ENCODE data around the gene OR13C8. TPM values are rescaled to one million over a fixed set of nuclear protein-coding genes. Genes with fewer than 3 reads are reported as not detected.

OR13C8 gene
- polyA plus RNA-seq, 1 of the 3 experiments (the other 2 are of a cell fraction) = not detected

DNA sequence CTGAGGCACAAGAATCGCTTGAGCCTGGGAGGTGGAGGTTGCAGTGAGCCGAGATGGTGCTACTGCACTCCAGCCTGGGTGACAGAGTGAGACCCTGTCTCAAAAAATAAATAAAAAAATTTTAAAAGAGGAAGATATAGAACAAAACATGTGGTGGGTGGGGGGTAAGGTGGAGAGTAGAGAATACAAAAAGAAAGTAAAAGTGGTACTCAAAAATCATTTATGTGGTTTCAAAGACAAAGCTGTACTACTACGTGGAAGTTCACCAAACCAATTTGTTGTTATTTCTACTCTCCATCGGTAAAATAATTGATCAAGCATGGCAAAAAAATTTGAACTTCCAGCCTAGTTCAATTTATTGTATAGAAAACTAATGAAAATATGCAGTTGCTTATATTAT, 24.3 kb upstream of the OR13C8 start:
- ChIA-PET CTCF (no interaction called here), POLR2A (no interaction called here)
- no peak for DNase-seq
- H4K20me1 ChIP-seq (ENCODE audit: insufficient read depth) = no peaks in the 10 kb centered on the region
- no peak overlapping the region for H3K27ac ChIP-seq (ENCODE audit: low read depth in 2 of 2, low read length in 1 of 2)
- H3K79me2 ChIP-seq (ENCODE audit: insufficient read depth) = no peaks in the 10 kb centered on the region
- H3K36me3 ChIP-seq (replicated peaks in 1 of 2; ENCODE audit: control insufficient read depth in 1 of 2, insufficient read depth in 2 of 2, low read length in 1 of 2) = no peaks in the 10 kb centered on the region
- H2AFZ ChIP-seq (ENCODE audit: low read depth) = peak overlapping the region; percentile 44; the same call in 1 of the 2 replicates
- H3K27me3 ChIP-seq (ENCODE audit: insufficient read depth) = no peaks in the 10 kb centered on the region
- 9% methylated on average over 4 of the region's 4 CpGs for WGBS (ENCODE audit: low lambda C conversion rate)
- H3K9me2 ChIP-seq = no peaks in the 10 kb centered on the region; the same call in 1 of the 2 replicates
- TF ChIP-seq, protein P1, sequence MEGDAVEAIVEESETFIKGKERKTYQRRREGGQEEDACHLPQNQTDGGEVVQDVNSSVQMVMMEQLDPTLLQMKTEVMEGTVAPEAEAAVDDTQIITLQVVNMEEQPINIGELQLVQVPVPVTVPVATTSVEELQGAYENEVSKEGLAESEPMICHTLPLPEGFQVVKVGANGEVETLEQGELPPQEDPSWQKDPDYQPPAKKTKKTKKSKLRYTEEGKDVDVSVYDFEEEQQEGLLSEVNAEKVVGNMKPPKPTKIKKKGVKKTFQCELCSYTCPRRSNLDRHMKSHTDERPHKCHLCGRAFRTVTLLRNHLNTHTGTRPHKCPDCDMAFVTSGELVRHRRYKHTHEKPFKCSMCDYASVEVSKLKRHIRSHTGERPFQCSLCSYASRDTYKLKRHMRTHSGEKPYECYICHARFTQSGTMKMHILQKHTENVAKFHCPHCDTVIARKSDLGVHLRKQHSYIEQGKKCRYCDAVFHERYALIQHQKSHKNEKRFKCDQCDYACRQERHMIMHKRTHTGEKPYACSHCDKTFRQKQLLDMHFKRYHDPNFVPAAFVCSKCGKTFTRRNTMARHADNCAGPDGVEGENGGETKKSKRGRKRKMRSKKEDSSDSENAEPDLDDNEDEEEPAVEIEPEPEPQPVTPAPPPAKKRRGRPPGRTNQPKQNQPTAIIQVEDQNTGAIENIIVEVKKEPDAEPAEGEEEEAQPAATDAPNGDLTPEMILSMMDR (IDR thresholded peaks at IDR 0.05) = no peak
- TF ChIP-seq TCF12 (IDR thresholded peaks at IDR 0.05) = no peak
- TF ChIP-seq JUND (IDR thresholded peaks at IDR 0.05) = no peak
- H3K4me2 ChIP-seq = no peak overlapping the region
- no peaks in the 10 kb centered on the region for H3K4me1 ChIP-seq (ENCODE audit: control insufficient read depth in 1 of 2, insufficient read depth in 2 of 2, low read depth in 1 of 2, low read length in 1 of 2)
- H3K9me3 ChIP-seq = no peaks in the 10 kb centered on the region
- H3K4me3 ChIP-seq (ENCODE audit: low read depth in 2 of 2, low read length in 1 of 2) = no peak overlapping the region
- H3K9ac ChIP-seq = no peak overlapping the region
- H3F3A ChIP-seq (replicated peaks; ENCODE audit: insufficient read depth) = no peaks in the 10 kb centered on the region

DNA sequence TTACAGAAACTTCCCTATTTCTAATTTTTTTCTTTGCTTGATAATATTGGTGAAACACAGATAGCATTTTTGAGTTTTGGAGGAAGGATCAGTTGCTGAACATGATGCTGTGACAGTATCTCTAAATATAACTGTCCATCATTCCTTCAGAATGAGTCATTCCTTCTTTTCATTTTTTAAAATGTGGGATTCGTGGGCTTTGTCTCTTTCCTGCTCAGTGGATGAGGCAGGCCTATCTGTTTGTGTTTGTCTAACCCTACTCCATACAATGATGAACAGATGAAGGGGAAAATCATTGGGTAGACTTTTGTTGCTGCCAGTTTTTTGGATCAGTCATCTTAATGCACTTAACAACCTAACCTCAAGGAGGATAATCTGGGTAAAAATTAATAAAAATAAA, 15.7 kb upstream of the OR13C8 start:
- Histone ChIP-seq H3K27ac (ENCODE audit: low read depth in 2 of 2, low read length in 1 of 2) (no peak overlapping the region), H3K4me1 (ENCODE audit: control insufficient read depth in 1 of 2, insufficient read depth in 2 of 2, low read depth in 1 of 2, low read length in 1 of 2) (no peaks in the 10 kb centered on the region), H3K9ac (no peak overlapping the region), H4K20me1 (ENCODE audit: insufficient read depth) (no peaks in the 10 kb centered on the region), H2AFZ (ENCODE audit: low read depth) (peak overlapping the region; percentile 54; the same call in 1 of the 2 replicates), H3K9me3 (no peaks in the 10 kb centered on the region), H3K4me2 (no peak overlapping the region), H3K79me2 (ENCODE audit: insufficient read depth) (no peaks in the 10 kb centered on the region), H3F3A (replicated peaks; ENCODE audit: insufficient read depth) (no peaks in the 10 kb centered on the region), H3K4me3 (ENCODE audit: low read depth in 2 of 2, low read length in 1 of 2) (no peak overlapping the region), H3K9me2 (no peaks in the 10 kb centered on the region; the same call in 1 of the 2 replicates), H3K27me3 (ENCODE audit: insufficient read depth) (no peaks in the 10 kb centered on the region), H3K36me3 (replicated peaks in 1 of 2; ENCODE audit: control insufficient read depth in 1 of 2, insufficient read depth in 2 of 2, low read length in 1 of 2) (no peaks in the 10 kb centered on the region)
- TF ChIP-seq RAD21 (IDR thresholded peaks at IDR 0.05; ENCODE audit: low read length) (no peak), CHD2 (IDR thresholded peaks at IDR 0.05; ENCODE audit: low read length, partially characterized antibody) (no peak), EZH2phosphoT487 (IDR thresholded peaks at IDR 0.05; ENCODE audit: borderline replicate concordance, low read depth) (no peak), ELF1 (IDR thresholded peaks at IDR 0.05) (no peak), RFX5 (IDR thresholded peaks at IDR 0.05; ENCODE audit: low read length) (no peak), FOXJ3 (CRISPR knock-in tag; IDR thresholded peaks at IDR 0.05) (no peak), SIN3A (IDR thresholded peaks at IDR 0.05; ENCODE audit: borderline replicate concordance, low read depth, low read length) (no peak), TCF12 (IDR thresholded peaks at IDR 0.05) (no peak), TAF1 (IDR thresholded peaks at IDR 0.05; ENCODE audit: borderline replicate concordance, low read depth, low read length) (no peak)
- TF ChIP-seq, protein P2, sequence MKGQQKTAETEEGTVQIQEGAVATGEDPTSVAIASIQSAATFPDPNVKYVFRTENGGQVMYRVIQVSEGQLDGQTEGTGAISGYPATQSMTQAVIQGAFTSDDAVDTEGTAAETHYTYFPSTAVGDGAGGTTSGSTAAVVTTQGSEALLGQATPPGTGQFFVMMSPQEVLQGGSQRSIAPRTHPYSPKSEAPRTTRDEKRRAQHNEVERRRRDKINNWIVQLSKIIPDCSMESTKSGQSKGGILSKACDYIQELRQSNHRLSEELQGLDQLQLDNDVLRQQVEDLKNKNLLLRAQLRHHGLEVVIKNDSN (IDR thresholded peaks at IDR 0.05; ENCODE audit: borderline replicate concordance, low read depth) = no peak
- TF ChIP-seq, protein P1 (IDR thresholded peaks at IDR 0.05) = no peak
- TF ChIP-seq, protein P3, sequence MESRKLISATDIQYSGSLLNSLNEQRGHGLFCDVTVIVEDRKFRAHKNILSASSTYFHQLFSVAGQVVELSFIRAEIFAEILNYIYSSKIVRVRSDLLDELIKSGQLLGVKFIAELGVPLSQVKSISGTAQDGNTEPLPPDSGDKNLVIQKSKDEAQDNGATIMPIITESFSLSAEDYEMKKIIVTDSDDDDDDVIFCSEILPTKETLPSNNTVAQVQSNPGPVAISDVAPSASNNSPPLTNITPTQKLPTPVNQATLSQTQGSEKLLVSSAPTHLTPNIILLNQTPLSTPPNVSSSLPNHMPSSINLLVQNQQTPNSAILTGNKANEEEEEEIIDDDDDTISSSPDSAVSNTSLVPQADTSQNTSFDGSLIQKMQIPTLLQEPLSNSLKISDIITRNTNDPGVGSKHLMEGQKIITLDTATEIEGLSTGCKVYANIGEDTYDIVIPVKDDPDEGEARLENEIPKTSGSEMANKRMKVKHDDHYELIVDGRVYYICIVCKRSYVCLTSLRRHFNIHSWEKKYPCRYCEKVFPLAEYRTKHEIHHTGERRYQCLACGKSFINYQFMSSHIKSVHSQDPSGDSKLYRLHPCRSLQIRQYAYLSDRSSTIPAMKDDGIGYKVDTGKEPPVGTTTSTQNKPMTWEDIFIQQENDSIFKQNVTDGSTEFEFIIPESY (IDR thresholded peaks at IDR 0.05; ENCODE audit: borderline replicate concordance, low read depth) = no peak
- TF ChIP-seq, protein P4, sequence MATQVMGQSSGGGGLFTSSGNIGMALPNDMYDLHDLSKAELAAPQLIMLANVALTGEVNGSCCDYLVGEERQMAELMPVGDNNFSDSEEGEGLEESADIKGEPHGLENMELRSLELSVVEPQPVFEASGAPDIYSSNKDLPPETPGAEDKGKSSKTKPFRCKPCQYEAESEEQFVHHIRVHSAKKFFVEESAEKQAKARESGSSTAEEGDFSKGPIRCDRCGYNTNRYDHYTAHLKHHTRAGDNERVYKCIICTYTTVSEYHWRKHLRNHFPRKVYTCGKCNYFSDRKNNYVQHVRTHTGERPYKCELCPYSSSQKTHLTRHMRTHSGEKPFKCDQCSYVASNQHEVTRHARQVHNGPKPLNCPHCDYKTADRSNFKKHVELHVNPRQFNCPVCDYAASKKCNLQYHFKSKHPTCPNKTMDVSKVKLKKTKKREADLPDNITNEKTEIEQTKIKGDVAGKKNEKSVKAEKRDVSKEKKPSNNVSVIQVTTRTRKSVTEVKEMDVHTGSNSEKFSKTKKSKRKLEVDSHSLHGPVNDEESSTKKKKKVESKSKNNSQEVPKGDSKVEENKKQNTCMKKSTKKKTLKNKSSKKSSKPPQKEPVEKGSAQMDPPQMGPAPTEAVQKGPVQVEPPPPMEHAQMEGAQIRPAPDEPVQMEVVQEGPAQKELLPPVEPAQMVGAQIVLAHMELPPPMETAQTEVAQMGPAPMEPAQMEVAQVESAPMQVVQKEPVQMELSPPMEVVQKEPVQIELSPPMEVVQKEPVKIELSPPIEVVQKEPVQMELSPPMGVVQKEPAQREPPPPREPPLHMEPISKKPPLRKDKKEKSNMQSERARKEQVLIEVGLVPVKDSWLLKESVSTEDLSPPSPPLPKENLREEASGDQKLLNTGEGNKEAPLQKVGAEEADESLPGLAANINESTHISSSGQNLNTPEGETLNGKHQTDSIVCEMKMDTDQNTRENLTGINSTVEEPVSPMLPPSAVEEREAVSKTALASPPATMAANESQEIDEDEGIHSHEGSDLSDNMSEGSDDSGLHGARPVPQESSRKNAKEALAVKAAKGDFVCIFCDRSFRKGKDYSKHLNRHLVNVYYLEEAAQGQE (IDR thresholded peaks at IDR 0.05; ENCODE audit: low read depth, low read length) = no peak
- CTCF ChIA-PET = no interaction called here
- DNase-seq = no peak
- POLR2A ChIA-PET = no interaction called here
- WGBS (ENCODE audit: low lambda C conversion rate) = 0% methylated on average over 1 of the region's 1 CpG

All from SK-N-SH (cell line).